DND-41 (cell line): ENCODE data around the gene GPR146.

Experiments
- ATAC-seq: fragments of 200-7000 bp; cut with Tn5 transposase; 3 replicates; pipeline ENCODE4 v1.9.1; 2021; ENCODE audit warnings: low read depth; ENCODE audit not compliant: insufficient read depth
- DNase-seq: peaks from one replicate; pipeline ENCODE4 v3.0.0-alpha.2; 2020
- H2AFZ ChIP-seq: 2 replicates; pipeline ENCODE4 v1.6.0; 2012; ENCODE audit warnings: low read depth, low read length
- H3K27ac ChIP-seq: 2 replicates; pipeline ENCODE4 v1.5.1; 2012; ENCODE audit warnings: low read length, inconsistent platforms
- H3K27me3 ChIP-seq: fragments of 200-600 bp; sonication (generic); 2 replicates; pipeline ENCODE4 v1.6.0; 2012; ENCODE audit warnings: low read length, mild to moderate bottlenecking, inconsistent platforms; ENCODE audit not compliant: insufficient read depth, poor library complexity
- H3K36me3 ChIP-seq: 2 replicates; pipeline ENCODE4 v1.5.1; 2012; ENCODE audit warnings: low read length, inconsistent platforms; ENCODE audit not compliant: insufficient read depth
- H3K4me1 ChIP-seq: 2 replicates; pipeline ENCODE4 v1.5.1; 2012; ENCODE audit warnings: mild to moderate bottlenecking, low read length; ENCODE audit not compliant: insufficient read depth
- H3K4me2 ChIP-seq: 2 replicates; pipeline ENCODE4 v1.6.0; 2012; ENCODE audit warnings: mild to moderate bottlenecking, moderate library complexity, low read length, inconsistent platforms; ENCODE audit not compliant: insufficient read depth
- H3K4me3 ChIP-seq, 2 experiments: fragments of 200-600 bp in 1 of 2; shearing (Covaris generic) in 1 of 2; 2 replicates each; pipeline ENCODE4 v1.5.1; 2012 to 2016; ENCODE audit warnings: inconsistent platforms in 2 of 2, low read length in 2 of 2, mild to moderate bottlenecking in 2 of 2, low read depth in 1 of 2, moderate library complexity in 1 of 2
- H3K79me2 ChIP-seq: 2 replicates; pipeline ENCODE4 v1.6.0; 2012; ENCODE audit warnings: low read length, inconsistent platforms; ENCODE audit not compliant: insufficient read depth
- H3K9ac ChIP-seq: 2 replicates; pipeline ENCODE4 v1.6.0; 2012; ENCODE audit warnings: low read depth, mild to moderate bottlenecking, inconsistent platforms, low read length, moderate library complexity
- H3K9me3 ChIP-seq: 2 replicates; pipeline ENCODE4 v1.5.1; 2012; ENCODE audit warnings: low read length, moderate library complexity, mild to moderate bottlenecking, inconsistent platforms; ENCODE audit not compliant: insufficient read depth, severe bottlenecking
- H4K20me1 ChIP-seq: 2 replicates; pipeline ENCODE4 v1.6.0; 2012; ENCODE audit warnings: low read length; ENCODE audit not compliant: insufficient read depth
- CTCF ChIP-seq: IDR thresholded peaks from 2 replicates; pipeline ENCODE4 v1.5.1; 2012; ENCODE audit warnings: borderline replicate concordance, low read length, moderate library complexity, mild to moderate bottlenecking; ENCODE audit not compliant: poor library complexity, severe bottlenecking; ENCODE audit errors: extremely low read depth
- EZH2 ChIP-seq: IDR thresholded peaks from 3 replicates; pipeline ENCODE4 v1.6.1; 2012; ENCODE audit warnings: borderline replicate concordance, low read depth, mild to moderate bottlenecking, moderate library complexity, low read length, inconsistent platforms; ENCODE audit not compliant: severe bottlenecking

GPR146 gene

GRCh38 chr7:1049006-1049741 lies 4.8 kb downstream of the GPR146 start:
- DNase-seq, result no peak
- Histone ChIP-seq H3K4me1 (peaks cover 16% of the 10 kb centered on the region), H3K79me2 (no peaks in the 10 kb centered on the region), H3K27ac (no peak overlapping the region), H3K4me2 (no peak overlapping the region), H3K36me3 (no peaks in the 10 kb centered on the region), H3K9me3 (no peaks in the 10 kb centered on the region), H2AFZ (no peak overlapping the region), H3K9ac (no peak overlapping the region), H3K27me3 (no peaks in the 10 kb centered on the region), H3K4me3 (no peak overlapping the region), H4K20me1 (peaks cover 48% of the 10 kb centered on the region)
- no peak for TF ChIP-seq CTCF
- TF ChIP-seq EZH2, result no peak
- no peak for ATAC-seq

- no peak overlapping the region for H3K4me3 ChIP-seq
- ATAC-seq, result no peak
Measured at GRCh38 chr7:1049801-1050200, 5.5 kb downstream of the GPR146 start.

GRCh38 chr7:1050254-1050906 lies 6.0 kb downstream of the GPR146 start:
- TF ChIP-seq EZH2, result no peak
- H3K79me2 ChIP-seq, result no peaks in the 10 kb centered on the region
- peaks cover 6% of the 10 kb centered on the region for H3K4me1 ChIP-seq
- no peak overlapping the region for H2AFZ ChIP-seq
- no peaks in the 10 kb centered on the region for H3K9me3 ChIP-seq
- H3K36me3 ChIP-seq, result no peaks in the 10 kb centered on the region
- no peak overlapping the region for H3K4me3 ChIP-seq
- H4K20me1 ChIP-seq, result peaks cover 48% of the 10 kb centered on the region
- no peaks in the 10 kb centered on the region for H3K27me3 ChIP-seq
- no peak overlapping the region for H3K4me2 ChIP-seq
- no peak overlapping the region for H3K9ac ChIP-seq
- DNase-seq, result no peak
- ATAC-seq, result no peak
- H3K27ac ChIP-seq, result no peak overlapping the region

More at GRCh38 chr7:1049801-1050200, 5.5 kb downstream of the GPR146 start:
- Histone ChIP-seq H2AFZ (no peak overlapping the region), H3K9me3 (no peaks in the 10 kb centered on the region), H3K79me2 (no peaks in the 10 kb centered on the region), H3K9ac (no peak overlapping the region), H3K27me3 (no peaks in the 10 kb centered on the region), H3K4me2 (no peak overlapping the region), H4K20me1 (peaks cover 48% of the 10 kb centered on the region), H3K4me1 (peaks cover 12% of the 10 kb centered on the region), H3K27ac (no peak overlapping the region), H3K36me3 (no peaks in the 10 kb centered on the region)
- DNase-seq, result no peak
- no peak for TF ChIP-seq CTCF
- TF ChIP-seq EZH2, result no peak

- DNase-seq, result no peak
- no peak for ATAC-seq
- no peak overlapping the region for H3K4me2 ChIP-seq
- H3K9ac ChIP-seq, result no peak overlapping the region
- H3K9me3 ChIP-seq, result no peaks in the 10 kb centered on the region
- no peaks in the 10 kb centered on the region for H3K27me3 ChIP-seq
- no peak overlapping the region for H3K27ac ChIP-seq
- no peak overlapping the region for H3K4me3 ChIP-seq
- no peaks in the 10 kb centered on the region for H3K4me1 ChIP-seq
- no peak for TF ChIP-seq CTCF
- TF ChIP-seq EZH2, result no peak
- no peaks in the 10 kb centered on the region for H3K36me3 ChIP-seq
- peaks cover 47% of the 10 kb centered on the region for H4K20me1 ChIP-seq
- no peak overlapping the region for H2AFZ ChIP-seq
- H3K79me2 ChIP-seq, result no peaks in the 10 kb centered on the region
Measured at GRCh38 chr7:1050956-1051690, 6.8 kb downstream of the GPR146 start.
